Endothelial cell of umbilical vein (primary cell): ENCODE data around the gene SEC61G.

Source experiments
- EZH2 ChIP-seq: IDR thresholded peaks from 2 replicates; pipeline ENCODE4 v1.6.1; 2012; ENCODE audit warnings: borderline replicate concordance, low read depth, mild to moderate bottlenecking, moderate library complexity, low read length, inconsistent platforms; ENCODE audit not compliant: severe bottlenecking
- FOS ChIP-seq: IDR thresholded peaks from 2 replicates; pipeline ENCODE4 v1.6.1; 2011; ENCODE audit warnings: mild to moderate bottlenecking, low read length, moderate library complexity, borderline replicate concordance; ENCODE audit not compliant: insufficient read depth
- JUN ChIP-seq: IDR thresholded peaks from 2 replicates; pipeline ENCODE4 v1.6.1; 2011; ENCODE audit warnings: borderline replicate concordance, low read depth; ENCODE audit not compliant: insufficient read length, insufficient read depth
- MYC ChIP-seq: IDR thresholded peaks from one replicate; pipeline ENCODE4 v1.6.1; 2011; ENCODE audit warnings: mild to moderate bottlenecking, low read depth, low read length
- POLR2A ChIP-seq: IDR thresholded peaks from 2 replicates; pipeline ENCODE4 v1.6.1; 2012; ENCODE audit warnings: low read depth, mild to moderate bottlenecking, control low read depth, low read length
- POLR2AphosphoS5 ChIP-seq: IDR thresholded peaks from 2 replicates; pipeline ENCODE4 v1.6.1; 2012; ENCODE audit warnings: low read depth, mild to moderate bottlenecking, control low read depth, low read length, moderate library complexity; ENCODE audit not compliant: insufficient read depth
- TF ChIP-seq, protein P1 (sequence below), 2 donors: IDR thresholded peaks; 1 replicate in 1 of 2; 2 replicates in 1 of 2; pipeline ENCODE4 v1.5.1; 2011; ENCODE audit warnings: low read length in 2 of 2, mild to moderate bottlenecking in 2 of 2, moderate library complexity in 2 of 2, control low read depth in 1 of 2, inconsistent platforms in 1 of 2, low read depth in 1 of 2; ENCODE audit not compliant: insufficient read depth in 1 of 2; ENCODE audit errors: extremely low read depth in 1 of 2
- TF ChIP-seq, protein P2 (sequence below): IDR thresholded peaks from 2 replicates; pipeline ENCODE4 v1.6.1; 2011; ENCODE audit not compliant: insufficient read depth, insufficient read length

DNA sequence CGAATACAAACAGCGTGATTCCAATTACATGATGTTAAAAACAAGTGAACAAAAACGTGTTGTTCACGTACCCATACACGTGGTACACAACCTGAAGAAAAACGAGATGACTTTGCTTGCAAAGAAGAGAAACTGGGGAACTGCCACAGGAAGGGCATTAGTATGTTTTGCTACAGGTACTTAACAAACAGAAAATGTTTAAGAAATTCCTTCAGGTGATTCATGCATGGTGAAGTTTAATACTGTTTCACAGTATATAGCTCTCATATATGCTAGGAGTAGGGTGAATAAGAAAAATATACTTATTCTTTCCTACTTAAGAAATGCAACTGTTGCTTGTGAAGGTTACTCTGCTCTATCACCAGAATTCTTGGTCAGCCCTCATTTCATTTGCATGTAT lies 9.8 kb downstream of the SEC61G start:
- TF ChIP-seq, protein P1, sequence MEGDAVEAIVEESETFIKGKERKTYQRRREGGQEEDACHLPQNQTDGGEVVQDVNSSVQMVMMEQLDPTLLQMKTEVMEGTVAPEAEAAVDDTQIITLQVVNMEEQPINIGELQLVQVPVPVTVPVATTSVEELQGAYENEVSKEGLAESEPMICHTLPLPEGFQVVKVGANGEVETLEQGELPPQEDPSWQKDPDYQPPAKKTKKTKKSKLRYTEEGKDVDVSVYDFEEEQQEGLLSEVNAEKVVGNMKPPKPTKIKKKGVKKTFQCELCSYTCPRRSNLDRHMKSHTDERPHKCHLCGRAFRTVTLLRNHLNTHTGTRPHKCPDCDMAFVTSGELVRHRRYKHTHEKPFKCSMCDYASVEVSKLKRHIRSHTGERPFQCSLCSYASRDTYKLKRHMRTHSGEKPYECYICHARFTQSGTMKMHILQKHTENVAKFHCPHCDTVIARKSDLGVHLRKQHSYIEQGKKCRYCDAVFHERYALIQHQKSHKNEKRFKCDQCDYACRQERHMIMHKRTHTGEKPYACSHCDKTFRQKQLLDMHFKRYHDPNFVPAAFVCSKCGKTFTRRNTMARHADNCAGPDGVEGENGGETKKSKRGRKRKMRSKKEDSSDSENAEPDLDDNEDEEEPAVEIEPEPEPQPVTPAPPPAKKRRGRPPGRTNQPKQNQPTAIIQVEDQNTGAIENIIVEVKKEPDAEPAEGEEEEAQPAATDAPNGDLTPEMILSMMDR (IDR thresholded peaks at IDR 0.05; ENCODE audit: extremely low read depth in 1 of 2, insufficient read depth in 1 of 2, low read depth in 1 of 2, low read length in 2 of 2): no peak
- TF ChIP-seq POLR2AphosphoS5 (no peak), POLR2A (no peak), JUN (no peak), MYC (no peak), EZH2 (no peak), FOS (no peak)
- TF ChIP-seq, protein P2, sequence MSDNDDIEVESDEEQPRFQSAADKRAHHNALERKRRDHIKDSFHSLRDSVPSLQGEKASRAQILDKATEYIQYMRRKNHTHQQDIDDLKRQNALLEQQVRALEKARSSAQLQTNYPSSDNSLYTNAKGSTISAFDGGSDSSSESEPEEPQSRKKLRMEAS: no peak
